Adrenal gland (tissue), 12 donors: ENCODE data around the gene NSMCE1. TPM values are rescaled to one million over a fixed set of nuclear protein-coding genes. Genes with fewer than 3 reads are reported as not detected.

Experiments
- DNase-seq, 7 donors: peaks; one replicate each; pipeline ENCODE4 v3.0.0-alpha.2; 2019 to 2020
- H3K27ac ChIP-seq, 5 donors: fragments of 200-600 bp; sonication (generic) in 4 of 5; 1 replicate in 3 of 5; 2 replicates in 2 of 5; pipeline versions ENCODE4 v1.5.1 to v1.8.0; 2016 to 2020; ENCODE audit warnings: mild to moderate bottlenecking in 1 of 5
- H3K27me3 ChIP-seq: fragments of 200-600 bp; 2 replicates; pipeline ENCODE4 v1.8.0; 2021
- H3K36me3 ChIP-seq, 2 donors: fragments of 200-600 bp; replicated peaks in 1 of 2; 1 replicate in 1 of 2; 2 replicates in 1 of 2; pipeline versions ENCODE4 v1.5.1 to v1.8.0; 2018 to 2022
- H3K4me1 ChIP-seq, 2 donors: fragments of 200-600 bp; replicated peaks in 1 of 2; 1 replicate in 1 of 2; 2 replicates in 1 of 2; pipeline versions ENCODE4 v1.5.1 to v1.8.0; 2018 to 2021
- H3K4me3 ChIP-seq, 4 donors: fragments of 200-600 bp; sonication (generic) in 3 of 4; one replicate each; pipeline ENCODE4 v1.5.1; 2016 to 2018
- H3K9me3 ChIP-seq, 3 donors: fragments of 200-600 bp; sonication (generic) in 1 of 3; replicated peaks in 1 of 3; 1 replicate in 2 of 3; 2 replicates in 1 of 3; pipeline versions ENCODE4 v1.5.1 to v1.8.0; 2016 to 2021
- CTCF ChIP-seq, 6 experiments: fragments of 450-650 bp in 4 of 6; fragments of 200-600 bp in 2 of 6; sonication (generic) in 1 of 6; IDR thresholded peaks; 1 replicate in 5 of 6; 2 replicates in 1 of 6; pipeline versions ENCODE4 v1.5.1 to v1.8.0; 2016 to 2021; ENCODE audit warnings: antibody characterized with exemption in 6 of 6, mild to moderate bottlenecking in 2 of 6, moderate library complexity in 1 of 6
- POLR2A ChIP-seq, 2 donors: fragments of 450-650 bp; IDR thresholded peaks; one replicate each; pipeline ENCODE4 v1.6.1; 2017; ENCODE audit warnings: antibody characterized with exemption in 2 of 2, mild to moderate bottlenecking in 2 of 2, moderate library complexity in 1 of 2
- WGBS, 4 donors: extraction: QIAGEN DNeasy Blood & Tissue Kit in 2 of 4; methylation state at CpG; one replicate each; pipeline versions ENCODE4 v1.1.5 to v1.1.7; 2013 to 2017; 5-methylcytosine and 5-hydroxymethylcytosine counted together
- intact Hi-C, 2 donors: fragments of 100-400 bp; cut with DNase I; formaldehyde crosslinking; loops; one replicate each; pipeline versions ENCODE4 v1.14.1 to v1.15.0; 2022 to 2023
- polyA plus RNA-seq, 3 donors: library from polyadenylated mRNA; stranded (reverse); fragments of 200-250 nt in 2 of 3; fragments of 350-450 nt in 1 of 3; fragmentation: Illumina TruSeq in 1 of 3; extraction: RNeasy Lipid Tissue Mini Kit (QIAGEN cat#74804) in 1 of 3; gene quantifications; one replicate each; pipeline ENCODE4 v1.2.3, GENCODE V29; 2013 to 2014
- total RNA-seq, 9 donors: library from RNA; depleted of rRNA in 4 of 9; stranded (reverse); fragments of >200 nt in 4 of 9; fragments of 120-200 nt in 1 of 9; fragmentation: NEBNext Ultra II Directional in 1 of 9; extraction: Animal tissue kit (Norgen Biotek cat#: 25700) in 1 of 9; gene quantifications; one replicate each; pipeline versions ENCODE4 v1.1.0 to v1.2.4, GENCODE V29; 2013 to 2023
- donor health status: healthy with polysubstance abuse.
- donor health status: Bipolar disorder and iron deficiency.
- donor health status: DM: yes; HTN: yes; CAD: no.
- donor health status: DM: no; HTN: no; CAD: no.
- donor health status: DM: no; HTN: no; CAD: no.
- donor health status: DM: yes; HTN: yes; CAD: no.

Gene NSMCE1
- total and polyA plus RNA-seq, 12 donors: 54.3 to 182 (median 88.1) TPM

GRCh38 chr16:27182906-27183405 is 85.6 kb downstream of the NSMCE1 start:
- TF ChIP-seq CTCF (IDR thresholded peaks at IDR 0.05) (no peak), POLR2A (IDR thresholded peaks at IDR 0.05) (no peak)
- Histone ChIP-seq H3K9me3 (no peaks in the 10 kb centered on the region), H3K27me3 (no peaks in the 10 kb centered on the region), H3K4me1 (no peaks in the 10 kb centered on the region), H3K36me3 (no peaks in the 10 kb centered on the region), H3K27ac (no peak overlapping the region), H3K4me3 (no peak overlapping the region)
- intact Hi-C loops: no loop called here
- WGBS, 4 donors: 78 to 85% (median 81%) methylated on average over 7 of the region's 7 CpGs
- no peak for DNase-seq

GRCh38 chr16:27181019-27181790 is 87.4 kb downstream of the NSMCE1 start:
- TF ChIP-seq POLR2A (IDR thresholded peaks at IDR 0.05) (no peak), CTCF (IDR thresholded peaks at IDR 0.05) (no peak)
- WGBS, 4 donors: 74 to 80% (median 78%) methylated on average over 8 of the region's 8 CpGs
- Histone ChIP-seq H3K9me3 (no peaks in the 10 kb centered on the region), H3K4me3 (no peak overlapping the region), H3K4me1 (no peaks in the 10 kb centered on the region), H3K36me3 (no peaks in the 10 kb centered on the region), H3K27ac (no peak overlapping the region), H3K27me3 (no peaks in the 10 kb centered on the region)
- intact Hi-C loops: no loop called here
- DNase-seq: no peak

- no peaks in the 10 kb centered on the region for H3K27me3 ChIP-seq
- intact Hi-C loops: loop anchor here (5.0 to 10.0 kb wide), 3 partner anchors 193 to 285 kb away; no protein-coding TSS in a partner anchor
- H3K27ac ChIP-seq: no peak overlapping the region
- H3K9me3 ChIP-seq: no peaks in the 10 kb centered on the region
- H3K4me3 ChIP-seq: no peak overlapping the region
- no peaks in the 10 kb centered on the region for H3K4me1 ChIP-seq
- peak; percentile 78 to 93 (median 85) for DNase-seq
- 15 to 23% (median 16%) methylated on average over 11 to 13 of the region's 13 CpGs for WGBS, 4 donors
- H3K36me3 ChIP-seq: no peaks in the 10 kb centered on the region
- TF ChIP-seq POLR2A (IDR thresholded peaks at IDR 0.05): no peak
- TF ChIP-seq CTCF (IDR thresholded peaks at IDR 0.05): peak; percentile 84 to 97 (median 92)
Observed at GRCh38 chr16:27179500-27180072, 89.0 kb downstream of the NSMCE1 start.

GRCh38 chr16:27177031-27177774 is 91.4 kb downstream of the NSMCE1 start:
- no peaks in the 10 kb centered on the region for H3K9me3 ChIP-seq
- intact Hi-C loops: loop anchor here (5.0 to 10.0 kb wide), 3 partner anchors 195 to 288 kb away; no protein-coding TSS in a partner anchor
- 77 to 85% (median 80%) methylated on average over 13 of the region's 13 CpGs for WGBS, 4 donors
- no peaks in the 10 kb centered on the region for H3K36me3 ChIP-seq
- DNase-seq: no peak
- no peak overlapping the region for H3K4me3 ChIP-seq
- no peak overlapping the region for H3K27ac ChIP-seq
- no peaks in the 10 kb centered on the region for H3K4me1 ChIP-seq
- no peaks in the 10 kb centered on the region for H3K27me3 ChIP-seq
- TF ChIP-seq POLR2A (IDR thresholded peaks at IDR 0.05) (no peak), CTCF (IDR thresholded peaks at IDR 0.05) (no peak)
